ENCODE data around the gene PLXND1. TPM values are rescaled to one million over a fixed set of nuclear protein-coding genes. Genes with fewer than 3 reads are reported as not detected.
"Not testable (repeated sequence)": the region's sequence is repeated elsewhere in the genome, so short reads cannot be mapped to it uniquely, and the experiment has no call there.

PLXND1 gene
- total RNA-seq, 2 donors from 2014 or later: 207 to 246 TPM

GRCh38 chr3:129518038-129518561 lies 88.4 kb downstream of the PLXND1 start:
- no peak overlapping the region for H3K4me3 ChIP-seq
- no peak overlapping the region for H3K27ac ChIP-seq
- H3K9me3 ChIP-seq: no peaks in the 10 kb centered on the region
- no peaks in the 10 kb centered on the region for H3K4me1 ChIP-seq (ENCODE audit: control insufficient read depth in 1 of 2, low read depth in 2 of 2)
- TF ChIP-seq CTCF (IDR thresholded peaks at IDR 0.05): no peak
- peaks cover 5% of the 10 kb centered on the region for H3K36me3 ChIP-seq
- no peaks in the 10 kb centered on the region for H3K27me3 ChIP-seq (replicated peaks; ENCODE audit: insufficient read depth)
- DNase-seq (ENCODE audit: low spot score) (no peak), ATAC-seq (ENCODE audit: insufficient number of reproducible peaks, low FRiP score, low read depth) (no peak)

GRCh38 chr3:129517516-129517915 lies 89.0 kb downstream of the PLXND1 start:
- H3K4me1 ChIP-seq (ENCODE audit: control insufficient read depth in 1 of 2, low read depth in 2 of 2): no peaks in the 10 kb centered on the region
- DNase-seq (ENCODE audit: low spot score): no peak
- peaks cover 11% of the 10 kb centered on the region for H3K36me3 ChIP-seq
- no peak for ATAC-seq (ENCODE audit: insufficient number of reproducible peaks, low FRiP score, low read depth)
- no peaks in the 10 kb centered on the region for H3K9me3 ChIP-seq
- no peaks in the 10 kb centered on the region for H3K27me3 ChIP-seq (replicated peaks; ENCODE audit: insufficient read depth)
- H3K27ac ChIP-seq: no peak overlapping the region
- TF ChIP-seq CTCF (IDR thresholded peaks at IDR 0.05): no peak
- no peak overlapping the region for H3K4me3 ChIP-seq

DNA sequence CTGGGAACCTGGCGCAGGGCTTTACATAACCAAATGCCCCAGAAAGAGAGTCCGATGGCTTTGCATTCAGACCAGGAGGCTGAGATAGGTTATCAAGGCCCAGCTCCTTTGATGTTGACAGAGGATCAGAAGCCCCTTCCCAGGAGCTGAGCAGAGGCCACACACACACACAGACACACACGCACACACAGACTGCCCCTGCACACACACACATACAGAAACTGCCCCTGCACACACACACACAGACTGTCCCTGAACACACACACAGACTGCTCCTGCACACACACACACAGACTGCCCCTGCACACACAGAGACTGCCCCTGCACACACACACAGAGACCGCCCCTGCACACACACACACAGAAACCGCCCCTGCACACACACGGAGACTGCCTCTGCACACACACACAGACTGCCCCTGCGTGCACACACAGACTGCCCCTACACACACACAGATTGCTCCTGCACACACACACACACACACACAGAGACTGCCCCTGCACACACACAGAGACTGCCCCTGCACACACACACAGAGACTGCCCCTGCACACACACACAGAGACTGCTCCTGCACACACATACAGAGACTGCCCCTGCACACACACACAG lies 90.5 kb downstream of the PLXND1 start:
- H3K27me3 ChIP-seq (replicated peaks; ENCODE audit: insufficient read depth); H3K4me1 ChIP-seq (ENCODE audit: control insufficient read depth in 1 of 2, low read depth in 2 of 2); H3K4me3 ChIP-seq; DNase-seq (ENCODE audit: low spot score); ATAC-seq (ENCODE audit: insufficient number of reproducible peaks, low FRiP score, low read depth); H3K27ac ChIP-seq; H3K9me3 ChIP-seq: not testable (repeated sequence)
- peaks cover 18% of the 10 kb centered on the region for H3K36me3 ChIP-seq

DNA sequence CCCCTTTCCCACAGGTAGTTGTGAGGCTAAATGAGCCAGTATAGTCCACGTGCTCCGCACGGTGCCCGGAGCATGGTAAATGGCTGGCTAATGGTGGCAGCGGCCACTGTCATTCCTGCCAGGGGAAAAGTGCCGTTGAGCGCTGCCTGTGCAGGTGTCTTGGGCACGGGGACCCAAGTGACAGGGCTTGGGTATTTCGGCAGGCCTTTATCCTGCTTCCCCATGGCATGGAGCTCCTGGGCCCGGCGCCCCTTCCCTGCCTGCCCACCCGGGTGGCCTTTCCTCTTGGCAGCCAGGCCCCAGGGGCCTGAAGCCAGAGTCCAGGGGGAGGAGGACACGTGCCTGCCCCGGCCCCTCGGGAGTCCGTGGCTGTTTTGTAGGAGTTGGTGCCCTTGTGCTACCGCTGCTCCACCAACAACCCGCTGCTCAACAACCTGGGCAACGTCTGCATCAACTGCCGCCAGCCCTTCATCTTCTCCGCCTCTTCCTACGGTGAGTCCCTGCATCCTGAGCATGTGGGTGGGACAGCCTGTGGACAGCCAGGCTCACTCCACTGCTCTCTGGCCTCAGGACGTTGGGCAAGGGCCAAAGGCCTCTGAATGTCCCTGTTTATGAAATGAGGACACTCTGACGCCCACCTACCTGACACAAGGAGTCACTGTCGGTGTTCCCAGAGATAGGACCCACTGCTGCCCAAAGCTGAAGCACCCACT lies 91.2 kb downstream of the PLXND1 start:
- H3K9me3 ChIP-seq; DNase-seq (ENCODE audit: low spot score): not testable (repeated sequence)

GRCh38 chr3:129514563-129514962 lies 91.9 kb downstream of the PLXND1 start:
- H3K27me3 ChIP-seq (replicated peaks; ENCODE audit: insufficient read depth): no peaks in the 10 kb centered on the region
- H3K27ac ChIP-seq: no peak overlapping the region
- no peaks in the 10 kb centered on the region for H3K9me3 ChIP-seq
- peaks cover 18% of the 10 kb centered on the region for H3K36me3 ChIP-seq
- H3K4me1 ChIP-seq (ENCODE audit: control insufficient read depth in 1 of 2, low read depth in 2 of 2): no peaks in the 10 kb centered on the region
- ATAC-seq (ENCODE audit: insufficient number of reproducible peaks, low FRiP score, low read depth): no peak
- H3K4me3 ChIP-seq: no peak overlapping the region
- TF ChIP-seq CTCF (IDR thresholded peaks at IDR 0.05): no peak
- no peak for DNase-seq (ENCODE audit: low spot score)

More for the DNA sequence above, 91.2 kb downstream of the PLXND1 start:
- ATAC-seq (ENCODE audit: insufficient number of reproducible peaks, low FRiP score, low read depth); H3K4me1 ChIP-seq (ENCODE audit: control insufficient read depth in 1 of 2, low read depth in 2 of 2); H3K4me3 ChIP-seq; H3K27me3 ChIP-seq (replicated peaks; ENCODE audit: insufficient read depth); H3K27ac ChIP-seq: not testable (repeated sequence)
- peaks cover 18% of the 10 kb centered on the region for H3K36me3 ChIP-seq

DNA sequence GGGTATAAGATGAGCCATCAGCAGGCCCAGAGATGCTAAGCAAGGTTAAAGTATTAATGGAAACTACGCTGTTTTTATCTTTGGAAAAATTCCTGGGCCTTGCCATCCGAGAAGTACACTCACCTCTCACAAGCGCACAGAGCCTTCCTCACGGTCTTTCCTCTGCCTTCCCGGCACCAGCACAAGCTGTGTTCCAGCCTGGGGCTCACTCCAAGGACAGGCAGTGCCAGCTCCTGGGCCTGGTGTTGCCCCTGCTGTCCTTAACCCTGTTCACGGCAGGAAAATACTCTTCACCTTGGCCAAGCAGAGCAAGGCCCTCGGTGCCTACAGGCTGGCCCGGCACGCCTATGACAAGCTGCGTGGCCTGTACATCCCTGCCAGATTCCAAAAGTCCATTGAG lies 92.4 kb downstream of the PLXND1 start:
- H3K9me3 ChIP-seq: no peaks in the 10 kb centered on the region
- H3K36me3 ChIP-seq: peaks cover 18% of the 10 kb centered on the region
- no peaks in the 10 kb centered on the region for H3K27me3 ChIP-seq (replicated peaks; ENCODE audit: insufficient read depth)
- no peak overlapping the region for H3K27ac ChIP-seq
- no peaks in the 10 kb centered on the region for H3K4me1 ChIP-seq (ENCODE audit: control insufficient read depth in 1 of 2, low read depth in 2 of 2)
- no peak for DNase-seq (ENCODE audit: low spot score)
- H3K4me3 ChIP-seq: no peak overlapping the region
- no peak for TF ChIP-seq CTCF (IDR thresholded peaks at IDR 0.05)
- ATAC-seq (ENCODE audit: insufficient number of reproducible peaks, low FRiP score, low read depth): no peak

All from thoracic aorta (tissue), 2 donors.